PFSK-1 (cell line): ENCODE measurements around the gene MTA3.

Source experiments
- FOXP2 ChIP-seq: optimal IDR thresholded peaks from 2 replicates; pipeline ENCODE3; 2011; ENCODE audit warnings: borderline replicate concordance, control low read depth, inconsistent platforms; ENCODE audit not compliant: insufficient read depth; ENCODE audit errors: extremely low read length, extremely low read depth
- POLR2AphosphoS5 ChIP-seq: IDR thresholded peaks from 2 replicates; pipeline ENCODE4 v1.6.1; 2012; ENCODE audit warnings: low read depth, mild to moderate bottlenecking, control low read depth, low read length, moderate library complexity
- REST ChIP-seq, 2 experiments: IDR thresholded peaks; 2 replicates each; pipeline versions ENCODE4 v1.6.1 to v1.8.0; 2011 to 2012; ENCODE audit warnings: low read depth in 2 of 2, low read length in 2 of 2, control low read depth in 1 of 2, inconsistent platforms in 1 of 2, mild to moderate bottlenecking in 1 of 2, moderate library complexity in 1 of 2; ENCODE audit not compliant: insufficient read depth in 1 of 2
- SIN3A ChIP-seq: IDR thresholded peaks from 2 replicates; pipeline ENCODE4 v1.6.1; 2012; ENCODE audit warnings: mild to moderate bottlenecking, low read length, moderate library complexity, borderline replicate concordance; ENCODE audit not compliant: insufficient read depth
- TAF1 ChIP-seq: IDR thresholded peaks from 2 replicates; pipeline ENCODE4 v1.6.1; 2012; ENCODE audit warnings: low read length, control low read depth, borderline replicate concordance; ENCODE audit not compliant: insufficient read depth

The MTA3 gene

GRCh38 chr2:42537493-42537892 lies 30.9 kb upstream of the MTA3 start:
- TF ChIP-seq POLR2AphosphoS5 (no peak), FOXP2 (no peak), REST (IDR thresholded peaks at IDR 0.05; ENCODE audit: insufficient read depth in 1 of 2, low read depth in 2 of 2, low read length in 2 of 2) (no peak), TAF1 (no peak)

- TF ChIP-seq SIN3A (no peak), FOXP2 (no peak), TAF1 (no peak), POLR2AphosphoS5 (no peak), REST (IDR thresholded peaks at IDR 0.05; ENCODE audit: insufficient read depth in 1 of 2, low read depth in 2 of 2, low read length in 2 of 2) (no peak)
These were observed 25.6 kb upstream of the MTA3 start for GRCh38 chr2:42542871-42543270.

GRCh38 chr2:42545023-42545721 lies 23.3 kb upstream of the MTA3 start:
- no peak for TF ChIP-seq POLR2AphosphoS5
- no peak for TF ChIP-seq SIN3A
- no peak for TF ChIP-seq FOXP2
- TF ChIP-seq REST (IDR thresholded peaks at IDR 0.05; ENCODE audit: insufficient read depth in 1 of 2, low read depth in 2 of 2, low read length in 2 of 2): no peak
- no peak for TF ChIP-seq TAF1

GRCh38 chr2:42545841-42546390 lies 22.5 kb upstream of the MTA3 start:
- TF ChIP-seq SIN3A: no peak
- TF ChIP-seq TAF1: no peak
- no peak for TF ChIP-seq FOXP2
- no peak for TF ChIP-seq POLR2AphosphoS5
- no peak for TF ChIP-seq REST (IDR thresholded peaks at IDR 0.05; ENCODE audit: insufficient read depth in 1 of 2, low read depth in 2 of 2, low read length in 2 of 2)

GRCh38 chr2:42547014-42547413 lies 21.4 kb upstream of the MTA3 start:
- no peak for TF ChIP-seq FOXP2
- TF ChIP-seq SIN3A: no peak
- no peak for TF ChIP-seq TAF1
- no peak for TF ChIP-seq POLR2AphosphoS5
- no peak for TF ChIP-seq REST (IDR thresholded peaks at IDR 0.05; ENCODE audit: insufficient read depth in 1 of 2, low read depth in 2 of 2, low read length in 2 of 2)
